ENCODE results near the gene LMX1B.

The LMX1B gene

DNA sequence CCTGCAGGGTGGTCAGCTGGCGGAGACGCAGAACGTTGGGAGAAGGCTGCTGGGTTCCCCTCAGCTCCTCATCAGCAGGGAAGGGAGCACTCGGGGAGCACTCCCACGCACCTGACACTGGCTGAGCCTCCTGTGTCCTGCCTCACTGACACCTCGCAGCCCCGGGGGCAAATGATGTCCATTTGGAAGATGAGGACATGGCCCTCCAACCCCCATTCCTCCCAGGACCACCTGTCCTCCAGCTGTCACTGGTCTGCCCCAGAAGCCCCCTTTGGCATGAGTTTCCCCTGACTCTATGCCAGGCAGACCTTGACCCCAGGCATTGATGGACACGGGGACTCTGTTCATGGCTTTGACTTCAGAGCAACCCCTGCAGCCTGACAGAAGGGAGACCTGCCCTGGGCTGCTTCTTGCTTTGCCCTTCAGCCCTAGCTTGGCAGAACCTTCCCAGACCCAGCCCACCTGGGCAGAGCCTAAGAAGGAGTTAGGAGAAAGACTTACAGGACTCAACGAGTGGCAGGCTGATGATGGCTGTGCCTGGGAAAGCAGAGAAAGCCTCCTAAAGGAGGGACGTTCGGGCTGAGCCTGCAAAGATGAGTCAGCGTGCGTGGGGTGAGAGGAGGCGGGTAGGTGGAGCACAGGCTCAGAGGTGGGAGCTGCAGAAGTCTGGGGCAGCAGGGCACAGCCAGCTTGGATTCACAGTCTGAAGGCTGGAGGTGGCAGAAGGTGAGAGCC, 90.6 kb downstream of the LMX1B start:
- Histone ChIP-seq H2AFZ (ENCODE audit: low read length) (no peak overlapping the region), H3K23ac (ENCODE audit: low read depth, low read length, poor library complexity) (no peak overlapping the region), H3K4me2 (ENCODE audit: insufficient read depth, low read length, poor library complexity, severe bottlenecking) (no peak overlapping the region), H3K4ac (ENCODE audit: low read length) (no peak overlapping the region), H3K4me1 (ENCODE audit: control insufficient read depth in 2 of 2, insufficient read depth in 1 of 2, low read depth in 1 of 2, low read length in 2 of 2) (peaks cover 0 to 28% of the 10 kb centered on the region in 2 donors), H2BK15ac (ENCODE audit: low read length) (peak overlapping the region; percentile 40), H2AK5ac (ENCODE audit: low read depth, low read length) (peak overlapping the region; percentile 51), H3K4me3 (ENCODE audit: low read length in 2 of 2) (no peak overlapping the region), H3K27ac (replicated peaks; ENCODE audit: low read length) (no peak overlapping the region), H3K36me3 (replicated peaks in 1 of 2; ENCODE audit: control insufficient read depth in 2 of 2, insufficient read depth in 2 of 2, low read length in 2 of 2) (no peaks in the 10 kb centered on the region), H3K27me3 (ENCODE audit: control insufficient read depth in 3 of 3, insufficient read depth in 3 of 3, low read depth in 1 of 3, low read length in 3 of 3) (peaks cover 0 to 62% (median 26%) of the 10 kb centered on the region in 3 experiments), H2BK5ac (ENCODE audit: low read length) (no peak overlapping the region), H2BK12ac (ENCODE audit: low read length) (peak overlapping the region; percentile 93), H3K14ac (ENCODE audit: low read length) (no peak overlapping the region), H4K8ac (ENCODE audit: low read depth, low read length) (no peak overlapping the region), H3K9ac (ENCODE audit: low read depth, low read length, poor library complexity) (peak overlapping the region; percentile 46), H2BK120ac (ENCODE audit: low read depth, low read length) (peak overlapping the region; percentile 20), H3K79me1 (ENCODE audit: low read depth, low read length) (no peaks in the 10 kb centered on the region), H4K91ac (ENCODE audit: low read depth, low read length, poor library complexity) (peak overlapping the region; percentile 77), H3K18ac (ENCODE audit: low read length) (peak overlapping the region; percentile 9), H3K9me3 (replicated peaks in 1 of 2; ENCODE audit: control insufficient read depth in 2 of 2, insufficient read depth in 1 of 2, low read depth in 1 of 2, low read length in 2 of 2) (no peaks in the 10 kb centered on the region)
- WGBS, 2 donors (ENCODE audit: extremely low coverage in 2 of 2, insufficient read length in 2 of 2, insufficient replicate concordance in 1 of 2) = no CpG with 5 or more reads among the region's 14 CpGs
- no peak for DNase-seq (ENCODE audit: low spot score)

DNA sequence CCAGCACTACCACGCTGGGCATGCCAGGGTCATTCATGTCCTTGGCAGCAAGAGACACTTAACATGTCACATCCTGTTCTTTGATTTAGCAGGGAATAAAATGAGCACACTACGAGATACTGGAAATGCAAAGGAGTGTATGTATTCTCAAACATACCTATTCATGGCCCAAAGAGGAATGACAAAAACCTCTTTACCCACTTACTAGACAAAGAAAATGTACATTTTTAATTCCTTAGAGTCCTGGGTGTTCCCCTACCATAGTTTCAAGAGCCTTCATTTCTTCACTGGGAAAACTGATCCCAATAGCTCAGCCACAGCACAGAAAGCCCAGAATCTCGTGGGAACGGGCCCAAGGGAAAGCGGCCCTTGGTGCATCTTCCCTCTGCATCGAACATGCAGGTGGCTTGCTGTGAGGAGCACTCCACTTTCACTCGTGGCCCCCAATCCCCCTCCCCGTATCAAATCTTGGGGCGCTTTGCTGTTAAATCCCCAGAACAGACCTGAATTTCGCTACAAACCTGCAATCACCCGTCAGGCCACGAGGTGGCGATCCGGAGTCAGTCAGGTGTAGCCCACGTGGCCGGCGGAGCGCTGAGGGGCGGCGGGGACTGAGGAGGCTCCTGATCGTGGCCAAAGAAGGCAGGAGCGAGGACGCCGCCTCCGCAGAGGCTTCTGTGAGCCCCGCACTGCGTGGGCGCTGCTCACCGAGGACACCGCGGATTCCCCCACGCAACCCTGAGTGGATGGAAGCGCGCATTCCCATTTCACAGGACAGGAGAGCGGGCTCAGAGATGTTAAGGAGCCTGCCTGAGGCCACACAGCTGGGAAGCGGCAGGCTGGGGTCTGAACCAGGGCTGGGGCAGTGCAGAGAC, 91.4 kb downstream of the LMX1B start:
- Histone ChIP-seq H3K27me3 (ENCODE audit: control insufficient read depth in 3 of 3, insufficient read depth in 3 of 3, low read depth in 1 of 3, low read length in 3 of 3) (peaks cover 0 to 61% (median 26%) of the 10 kb centered on the region in 3 experiments), H3K9ac (ENCODE audit: low read depth, low read length, poor library complexity) (no peak overlapping the region), H4K8ac (ENCODE audit: low read depth, low read length) (no peak overlapping the region), H3K79me1 (ENCODE audit: low read depth, low read length) (no peaks in the 10 kb centered on the region), H2BK5ac (ENCODE audit: low read length) (no peak overlapping the region), H3K4me2 (ENCODE audit: insufficient read depth, low read length, poor library complexity, severe bottlenecking) (peak overlapping the region; percentile 50), H3K4ac (ENCODE audit: low read length) (no peak overlapping the region), H2BK15ac (ENCODE audit: low read length) (peak overlapping the region; percentile 65), H3K4me3 (ENCODE audit: low read length in 2 of 2) (no peak overlapping the region), H3K27ac (replicated peaks; ENCODE audit: low read length) (no peak overlapping the region), H3K36me3 (replicated peaks in 1 of 2; ENCODE audit: control insufficient read depth in 2 of 2, insufficient read depth in 2 of 2, low read length in 2 of 2) (no peaks in the 10 kb centered on the region), H3K9me3 (replicated peaks in 1 of 2; ENCODE audit: control insufficient read depth in 2 of 2, insufficient read depth in 1 of 2, low read depth in 1 of 2, low read length in 2 of 2) (no peaks in the 10 kb centered on the region), H2AK5ac (ENCODE audit: low read depth, low read length) (peak overlapping the region; percentile 52), H3K18ac (ENCODE audit: low read length) (peak overlapping the region; percentile 98), H2BK12ac (ENCODE audit: low read length) (no peak overlapping the region), H2AFZ (ENCODE audit: low read length) (peak overlapping the region; percentile 89), H3K23ac (ENCODE audit: low read depth, low read length, poor library complexity) (peak overlapping the region; percentile 46), H4K91ac (ENCODE audit: low read depth, low read length, poor library complexity) (no peak overlapping the region), H3K14ac (ENCODE audit: low read length) (no peak overlapping the region), H3K4me1 (ENCODE audit: control insufficient read depth in 2 of 2, insufficient read depth in 1 of 2, low read depth in 1 of 2, low read length in 2 of 2) (peaks cover 0 to 28% of the 10 kb centered on the region in 2 donors), H2BK120ac (ENCODE audit: low read depth, low read length) (no peak overlapping the region)
- no CpG with 5 or more reads among the region's 36 CpGs for WGBS, 2 donors (ENCODE audit: extremely low coverage in 2 of 2, insufficient read length in 2 of 2, insufficient replicate concordance in 1 of 2)
- peak; percentile 84 for DNase-seq (ENCODE audit: low spot score)

DNA sequence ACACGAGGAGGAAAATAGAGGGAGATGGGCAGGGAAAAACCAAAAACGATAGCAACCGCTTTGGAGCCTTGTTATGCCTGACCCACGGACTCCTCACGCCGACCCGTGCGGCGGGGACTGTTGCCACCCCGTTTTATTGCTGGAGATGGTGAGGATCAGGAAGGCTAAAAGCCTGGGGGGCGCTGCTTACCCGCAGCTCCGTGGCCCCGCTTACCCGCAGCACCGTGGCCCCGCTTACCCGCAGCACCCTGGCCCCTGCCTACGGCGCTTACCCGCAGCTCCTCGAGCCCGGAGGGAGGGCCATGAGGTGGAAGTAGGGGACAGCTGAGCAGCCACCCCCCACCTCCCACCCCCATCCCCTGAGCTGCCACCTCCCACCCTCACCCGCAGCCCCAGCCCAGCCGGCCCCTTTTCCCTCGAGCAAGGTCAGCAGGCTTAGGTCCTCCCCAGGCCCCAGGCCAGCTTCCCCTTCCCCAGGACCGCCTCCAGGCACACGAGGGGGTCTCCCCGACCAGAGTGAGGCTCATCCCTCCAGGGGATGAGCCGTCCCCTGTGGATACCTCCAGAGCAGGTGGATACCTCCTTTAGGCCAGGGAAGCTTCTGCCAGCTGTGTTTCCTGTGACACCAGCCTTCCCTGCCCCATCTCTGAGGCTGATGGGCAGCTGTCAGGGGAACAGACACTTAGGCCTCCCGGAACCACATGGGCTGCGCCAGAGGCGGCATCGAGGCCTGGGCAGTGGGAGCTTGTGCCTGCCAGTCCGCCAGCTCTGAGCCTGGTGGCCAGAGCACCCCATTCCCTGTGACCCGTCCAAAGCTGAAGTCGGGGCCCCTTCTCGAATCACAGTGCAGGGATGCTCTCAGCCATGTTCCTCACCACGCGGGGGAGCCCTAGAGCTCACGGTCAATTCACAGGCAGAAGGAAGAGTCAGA, 92.3 kb downstream of the LMX1B start:
- Histone ChIP-seq H2AK5ac (ENCODE audit: low read depth, low read length) (peak overlapping the region; percentile 68), H3K27me3 (ENCODE audit: control insufficient read depth in 3 of 3, insufficient read depth in 3 of 3, low read depth in 1 of 3, low read length in 3 of 3) (peaks cover 0 to 62% (median 26%) of the 10 kb centered on the region in 3 experiments), H3K9ac (ENCODE audit: low read depth, low read length, poor library complexity) (no peak overlapping the region), H3K4me3 (ENCODE audit: low read length in 2 of 2) (no peak overlapping the region), H4K8ac (ENCODE audit: low read depth, low read length) (no peak overlapping the region), H3K36me3 (replicated peaks in 1 of 2; ENCODE audit: control insufficient read depth in 2 of 2, insufficient read depth in 2 of 2, low read length in 2 of 2) (no peaks in the 10 kb centered on the region), H4K91ac (ENCODE audit: low read depth, low read length, poor library complexity) (no peak overlapping the region), H3K4me1 (ENCODE audit: control insufficient read depth in 2 of 2, insufficient read depth in 1 of 2, low read depth in 1 of 2, low read length in 2 of 2) (peaks cover 0 to 28% of the 10 kb centered on the region in 2 donors), H2BK15ac (ENCODE audit: low read length) (peak overlapping the region; percentile 65), H2BK120ac (ENCODE audit: low read depth, low read length) (no peak overlapping the region), H3K4ac (ENCODE audit: low read length) (peak overlapping the region; percentile 6), H3K9me3 (replicated peaks in 1 of 2; ENCODE audit: control insufficient read depth in 2 of 2, insufficient read depth in 1 of 2, low read depth in 1 of 2, low read length in 2 of 2) (no peaks in the 10 kb centered on the region), H3K4me2 (ENCODE audit: insufficient read depth, low read length, poor library complexity, severe bottlenecking) (no peak overlapping the region), H3K23ac (ENCODE audit: low read depth, low read length, poor library complexity) (peak overlapping the region; percentile 30), H3K14ac (ENCODE audit: low read length) (no peak overlapping the region), H2BK12ac (ENCODE audit: low read length) (no peak overlapping the region), H3K27ac (replicated peaks; ENCODE audit: low read length) (no peak overlapping the region), H3K18ac (ENCODE audit: low read length) (peak overlapping the region; percentile 98), H2AFZ (ENCODE audit: low read length) (peak overlapping the region; percentile 89), H3K79me1 (ENCODE audit: low read depth, low read length) (no peaks in the 10 kb centered on the region), H2BK5ac (ENCODE audit: low read length) (no peak overlapping the region)
- DNase-seq (ENCODE audit: low spot score) = no peak
- WGBS, 2 donors (ENCODE audit: extremely low coverage in 2 of 2, insufficient read length in 2 of 2, insufficient replicate concordance in 1 of 2) = no CpG with 5 or more reads among the region's 41 CpGs
